NCI-H774 (cell line): ENCODE measurements around the gene ZP4.
A peak's percentile ranks its signal among the peaks of the same experiment; 100 is the strongest.
"Not testable (repeated sequence)": the region's sequence is repeated elsewhere in the genome, so short reads cannot be mapped to it uniquely, and the experiment has no call there.

Experiments
- DNase-seq: peaks from one replicate; lab custom pipeline; 2025; lab: John Stamatoyannopoulos, UW

The ZP4 gene

DNA sequence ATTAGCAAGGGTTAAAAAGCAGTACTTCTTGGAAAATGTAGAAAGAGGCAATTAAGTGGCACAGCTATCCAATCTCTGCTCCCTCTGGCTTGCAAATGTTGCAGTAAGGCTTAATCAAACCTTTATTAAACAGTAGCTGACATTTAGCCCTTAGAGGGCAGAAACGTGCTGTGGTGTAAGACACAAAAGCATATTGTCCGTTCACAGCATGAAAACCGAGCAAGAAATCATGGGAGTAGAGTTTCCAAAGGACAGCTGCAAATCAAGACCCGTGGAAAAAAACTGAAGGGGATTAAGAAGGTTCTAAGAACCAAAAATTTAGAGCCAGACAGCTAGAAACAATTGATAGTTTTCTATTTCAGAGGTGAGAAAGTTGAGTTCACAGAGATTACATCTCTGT, 13.1 kb downstream of the ZP4 start:
- DNase-seq: no peak

- DNase-seq: no peak
These were observed 15.4 kb downstream of the ZP4 start for GRCh38 chr1:237875291-237875690.

DNA sequence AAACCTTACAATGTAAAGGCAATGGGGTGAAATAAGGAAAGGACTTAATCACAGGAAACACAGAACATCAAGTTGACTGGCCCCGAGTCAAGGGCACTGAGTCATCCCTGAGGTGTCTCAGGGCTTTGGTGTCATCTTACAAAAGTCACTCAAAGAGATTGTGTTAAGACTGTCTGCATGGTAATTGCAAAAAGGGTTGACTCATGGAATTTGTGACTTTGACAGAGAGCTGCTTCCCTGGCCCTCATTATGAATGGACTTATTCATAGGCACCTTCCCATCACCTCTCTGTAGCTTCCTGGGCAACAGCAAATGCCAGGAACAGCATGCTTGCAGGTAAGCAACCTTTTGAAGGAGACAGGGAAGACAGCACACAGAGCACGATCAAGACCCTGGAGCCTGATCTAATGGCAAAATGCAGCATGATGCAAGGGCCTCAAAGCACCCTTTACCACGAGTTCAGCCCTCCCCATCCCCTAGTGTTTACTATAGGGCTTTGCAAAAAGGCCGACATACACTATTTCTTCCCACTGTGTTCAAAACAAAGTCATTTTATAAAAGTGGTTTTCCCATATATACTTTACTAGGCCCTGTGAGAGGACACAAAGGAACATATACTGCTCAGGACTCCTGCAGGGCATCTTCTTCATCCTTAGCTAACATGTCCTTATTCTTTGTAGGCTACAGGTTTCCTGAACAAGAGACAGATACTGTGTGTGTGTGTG, 17.1 kb downstream of the ZP4 start:
- no peak for DNase-seq

DNA sequence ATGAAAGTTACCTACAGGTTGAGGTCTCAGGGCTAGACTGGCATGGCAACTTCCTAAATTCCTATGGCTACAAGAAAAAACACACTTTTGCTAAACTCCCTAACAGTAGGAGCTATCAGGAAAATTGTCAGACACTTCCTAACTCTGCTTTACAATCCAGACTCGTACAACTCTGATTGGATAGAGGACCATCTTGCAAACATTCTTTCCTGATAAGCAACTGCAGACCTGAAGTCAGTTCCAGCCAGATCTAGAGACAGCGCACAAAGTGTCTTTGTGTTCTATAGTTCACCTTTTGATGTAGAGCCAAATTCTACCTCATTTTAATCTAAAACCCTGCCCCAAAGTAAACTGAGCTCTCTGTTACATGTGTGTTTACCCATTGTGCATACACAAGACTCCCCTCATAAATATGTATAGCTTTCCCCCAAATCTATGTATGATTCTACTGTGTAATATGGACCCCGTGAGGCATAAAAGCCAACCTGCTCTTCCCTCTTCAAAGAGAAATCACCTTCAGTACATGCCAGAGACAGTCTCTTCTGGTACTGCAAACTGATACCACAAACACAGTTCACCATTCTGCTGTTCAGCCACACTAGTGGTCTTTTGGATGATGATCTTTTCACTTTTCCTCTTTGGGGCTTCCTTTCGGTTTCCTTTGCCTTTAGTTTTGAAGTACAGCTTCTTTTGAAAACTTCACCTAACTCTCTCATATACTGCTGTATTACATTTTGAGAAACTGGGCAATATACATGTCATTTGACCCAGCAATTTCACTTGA, 21.7 kb downstream of the ZP4 start:
- DNase-seq: no peak

- no peak for DNase-seq
These were observed 23.3 kb downstream of the ZP4 start for GRCh38 chr1:237867380-237867888.

GRCh38 chr1:237864338-237865244, 26.1 kb downstream of the ZP4 start:
- DNase-seq: peak; percentile 69

GRCh38 chr1:237863234-237863633, 27.5 kb downstream of the ZP4 start:
- no peak for DNase-seq

GRCh38 chr1:237861944-237862343, 28.8 kb downstream of the ZP4 start:
- DNase-seq: no peak

DNA sequence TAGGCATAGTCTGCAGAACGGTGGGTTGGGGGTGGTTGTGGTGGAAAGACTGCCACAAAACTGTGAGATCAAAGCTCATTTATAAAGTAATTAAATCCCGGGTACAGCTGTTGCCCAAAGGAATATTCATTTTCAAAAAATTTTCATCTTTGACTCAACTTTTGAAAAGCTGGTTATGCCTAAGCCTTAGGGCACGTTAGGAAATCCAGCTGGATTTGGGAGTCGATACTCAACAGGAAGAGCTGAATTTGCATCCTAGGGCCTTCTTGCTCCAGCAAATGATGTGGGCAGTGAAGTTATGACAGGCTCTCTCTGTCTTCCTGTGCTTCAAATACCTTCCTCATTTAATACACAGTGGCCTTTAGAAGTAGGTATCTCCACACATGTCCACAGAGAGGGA, 31.7 kb downstream of the ZP4 start:
- DNase-seq: no peak

DNA sequence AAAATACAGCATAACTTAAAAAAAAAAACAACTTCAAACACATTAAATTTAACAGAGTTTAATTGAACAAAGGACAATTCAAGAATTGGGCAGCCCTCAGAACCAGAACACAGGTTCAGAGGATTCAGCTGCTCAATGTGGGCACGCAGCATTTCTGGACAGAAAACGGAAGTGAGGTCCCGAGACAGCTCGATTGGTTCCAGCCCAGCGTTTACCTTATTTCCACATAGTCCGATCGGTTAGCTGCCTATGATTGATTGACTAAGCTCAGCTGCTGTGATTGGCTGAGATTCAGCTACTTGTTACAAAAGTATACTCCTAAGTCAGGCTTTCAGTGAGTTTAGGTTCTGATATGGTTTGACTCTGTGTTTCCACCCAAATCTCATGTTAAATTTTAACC, 33.3 kb downstream of the ZP4 start:
- no peak for DNase-seq

GRCh38 chr1:237852342-237852741, 38.4 kb downstream of the ZP4 start:
- no peak for DNase-seq

DNA sequence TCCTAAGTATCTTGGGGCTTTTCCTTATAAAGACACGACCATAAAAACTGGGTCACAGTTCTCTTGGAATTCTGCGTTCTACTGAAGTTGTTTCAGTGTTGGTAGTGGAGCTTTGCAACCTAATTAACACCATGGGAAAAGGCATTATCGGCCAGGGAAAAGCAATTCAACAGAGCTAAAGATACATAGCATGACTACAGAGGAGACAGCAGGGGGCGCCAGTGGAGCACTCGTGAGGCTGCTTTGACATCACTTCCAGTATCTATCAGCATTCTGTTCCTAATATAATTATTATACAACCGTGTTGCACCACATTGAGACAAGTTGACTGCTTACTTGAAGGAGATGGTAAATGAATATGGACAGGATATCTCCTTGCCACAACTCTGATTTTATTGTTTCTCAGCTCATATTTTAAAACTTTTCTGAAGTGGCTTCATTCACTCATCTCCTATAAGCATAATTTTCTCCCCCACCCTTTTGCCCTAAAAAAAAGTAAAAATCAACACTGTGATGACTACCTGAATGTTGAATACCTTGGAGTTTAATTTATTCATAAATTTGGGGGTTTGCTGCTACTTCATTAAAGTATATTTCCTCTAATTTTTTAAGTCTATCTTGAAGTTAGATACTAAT, 39.4 kb downstream of the ZP4 start:
- peak; percentile 9 for DNase-seq

DNA sequence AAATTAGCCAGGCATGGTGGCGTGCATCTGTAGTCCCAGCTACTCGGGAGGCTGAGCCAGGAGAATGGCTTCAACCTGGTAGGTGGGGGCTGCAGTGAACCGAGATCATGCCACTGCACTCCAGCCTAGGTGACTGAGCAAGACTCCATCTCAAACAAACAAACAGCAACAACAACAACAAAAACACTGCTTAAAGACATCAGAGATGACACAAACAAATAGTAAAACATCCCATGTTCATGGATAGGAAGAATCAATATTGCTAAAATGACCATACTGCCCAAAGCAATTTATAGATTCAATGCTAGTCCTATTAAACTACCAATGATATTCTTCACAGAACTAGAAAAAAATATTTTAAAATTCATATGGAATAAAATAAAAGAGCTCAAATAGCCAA, 47.2 kb downstream of the ZP4 start:
- not testable (repeated sequence) for DNase-seq

DNA sequence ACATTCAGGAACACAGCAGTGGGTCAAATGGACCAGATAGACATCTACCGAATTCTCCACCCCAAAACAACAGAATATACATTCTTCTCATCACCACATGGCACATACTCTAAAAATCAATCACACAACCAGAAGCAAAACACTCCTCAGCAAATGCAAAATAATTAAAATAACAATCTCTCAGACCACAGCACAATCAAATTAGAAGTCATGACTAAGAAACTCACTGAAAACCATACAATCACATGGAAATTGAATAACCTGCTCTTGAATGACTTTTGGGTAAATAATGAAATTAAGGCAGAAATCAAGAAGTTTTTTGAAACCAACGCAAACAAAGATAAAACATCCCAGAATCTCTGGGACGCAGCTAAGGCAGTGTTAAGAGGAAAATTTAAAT, 49.2 kb downstream of the ZP4 start:
- no peak for DNase-seq

GRCh38 chr1:237838904-237839534, 51.7 kb downstream of the ZP4 start:
- no peak for DNase-seq

GRCh38 chr1:237838320-237838719, 52.4 kb downstream of the ZP4 start:
- DNase-seq: no peak

DNA sequence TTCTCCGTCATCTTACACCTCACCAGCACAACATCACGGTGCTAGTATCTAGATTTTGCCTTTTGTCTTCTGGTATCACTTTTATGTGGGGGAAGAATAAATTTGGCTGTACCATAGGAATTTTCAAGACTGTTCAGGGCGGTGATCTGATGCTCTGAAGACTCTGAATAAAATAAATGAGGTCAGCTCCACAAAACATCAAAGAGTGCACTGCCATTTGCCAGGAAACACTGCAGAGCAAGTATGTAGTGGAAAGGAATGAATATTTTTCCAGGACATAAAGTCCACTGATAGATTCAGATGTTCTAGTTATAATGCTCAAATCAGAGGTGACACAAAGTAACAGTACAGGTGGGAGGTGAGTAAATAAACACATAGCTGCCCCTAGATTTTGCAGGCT, 56.3 kb downstream of the ZP4 start:
- no peak for DNase-seq

DNA sequence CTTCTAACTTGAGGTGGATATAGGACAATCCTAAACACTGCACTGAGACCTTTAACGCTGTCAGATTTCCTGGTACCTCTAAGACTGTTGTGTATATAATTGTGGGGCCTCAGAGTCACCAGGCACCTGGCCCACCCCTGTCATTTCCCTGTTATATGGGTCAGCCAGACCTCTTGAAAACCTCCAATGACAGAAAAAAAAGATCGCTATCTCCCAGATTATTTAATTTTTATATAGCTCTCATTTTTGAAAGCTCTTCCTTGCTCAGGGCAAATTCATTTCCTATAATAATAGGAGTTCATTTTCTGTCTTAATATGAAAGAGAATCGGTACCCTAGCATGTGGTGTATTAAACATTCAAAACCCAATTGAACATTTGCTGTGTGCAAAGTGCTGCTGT, 56.7 kb downstream of the ZP4 start:
- no peak for DNase-seq

GRCh38 chr1:237832858-237833257, 57.9 kb downstream of the ZP4 start:
- no peak for DNase-seq
